Parietal lobe (tissue), 2 donors: Measurements from ENCODE around the gene SCYGR7. TPM values are rescaled to one million over a fixed set of nuclear protein-coding genes. Genes with fewer than 3 reads are reported as not detected.

Source experiments
- small RNA-seq: library from RNA; depleted of rRNA; stranded (forward); fragments of <200 nt; gene quantifications from one replicate; pipeline ENCODE3, GENCODE V24; 2014; ENCODE audit warnings: low replicate concordance
- total RNA-seq: library from RNA; depleted of rRNA; stranded (reverse); fragments of >200 nt; gene quantifications from one replicate; pipeline ENCODE4 v1.2.3, GENCODE V29; 2014

Gene SCYGR7, protein sequence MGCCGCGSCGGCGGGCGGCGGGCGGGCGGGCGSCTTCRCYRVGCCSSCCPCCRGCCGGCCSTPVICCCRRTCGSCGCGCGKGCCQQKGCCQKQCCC
- not detected for total RNA-seq

GRCh38 chr2:227728035-227728434 lies at the start of gene SCYGR7:
TSS of gene SCYGR7 (plus strand) at chr2:227728335. CDS start at chr2:227728335, 0 bp downstream.

GRCh38 chr2:227717687-227718567 lies 10.2 kb upstream of the SCYGR7 start, which contains the start of gene SLC19A3:
TSS of gene SLC19A3 (minus strand) at chr2:227718028. CDS start at chr2:227702318, 15,710 bp downstream.

GRCh38 chr2:227724394-227725039 lies 3.6 kb upstream of the SCYGR7 start, which contains the start of gene SCYGR6:
TSS of gene SCYGR6 (minus strand) at chr2:227724757. CDS start at chr2:227724757, 0 bp downstream.

DNA sequence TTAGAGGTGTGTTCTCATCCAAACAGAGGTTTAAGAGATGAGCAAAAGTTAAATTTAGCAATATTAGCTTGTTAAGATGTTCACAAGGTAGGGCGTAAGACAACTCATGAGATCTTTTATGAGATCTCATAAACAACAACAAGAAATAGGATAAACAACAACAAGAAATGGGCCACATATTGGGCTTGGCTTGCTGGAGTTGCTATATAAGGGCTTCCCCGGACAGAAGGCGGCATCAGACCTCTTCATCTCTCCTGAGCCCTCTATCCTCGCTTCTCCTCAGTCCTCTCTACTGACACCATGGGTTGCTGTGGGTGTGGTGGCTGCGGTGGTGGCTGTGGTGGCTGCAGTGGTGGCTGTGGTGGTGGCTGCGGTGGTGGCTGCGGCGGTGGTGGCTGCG lies 17.5 kb downstream of the SCYGR7 start, which contains the start of gene SCYGR8:
Gene SCYGR8 (plus strand): TSS at position 301 of the 400 bp plus-strand sequence. CDS start 0 bp downstream, at position 301.

Small RNAs within 50 kb of the gene (small RNA-seq; reads per million reads assigned to genes)
- gene RNA5SP121 (not detected), gene SNRPGP8 (not detected)

Other genes with a start within 250 kb of the SCYGR7 start
- gene SCYGR2, start 129.4 kb upstream of the SCYGR7 start, total RNA-seq = not detected
- gene SCYGR3, start 113.5 kb upstream of the SCYGR7 start, total RNA-seq = not detected
- not detected for gene SCYGR4, start 110.8 kb upstream of the SCYGR7 start, total RNA-seq
- not detected for gene SCYGR5, start 61.5 kb upstream of the SCYGR7 start, total RNA-seq
- gene SLC19A3, start 10.3 kb upstream of the SCYGR7 start, total RNA-seq = 3.1 TPM
- gene SCYGR6, start 3.6 kb upstream of the SCYGR7 start, total RNA-seq = not detected
- not detected for gene SCYGR8, start 17.6 kb downstream of the SCYGR7 start, total RNA-seq
- not detected for gene CCL20, start 85.5 kb downstream of the SCYGR7 start, total RNA-seq
- 2.5 TPM for gene DAW1, start 143.3 kb downstream of the SCYGR7 start, total RNA-seq